GM23338 (cell line): Measurements from ENCODE around the gene DCTN2. TPM values are rescaled to one million over a fixed set of nuclear protein-coding genes. Genes with fewer than 3 reads are reported as not detected.
"Not testable (repeated sequence)": the region's sequence is repeated elsewhere in the genome, so short reads cannot be mapped to it uniquely, and the experiment has no call there.

ENCODE experiments used
- ATAC-seq: fragments of 200-7000 bp; cut with Tn5 transposase; 3 replicates; pipeline ENCODE4 v1.9.1; 2020
- DNase-seq: peaks from one replicate; pipeline ENCODE4 v3.0.0-alpha.2; 2015; ENCODE audit warnings: low spot score
- H2AFZ ChIP-seq: fragments of 200-600 bp; sonication (generic); 2 replicates; pipeline ENCODE4 v1.8.0; 2016; ENCODE audit warnings: antibody characterized with exemption, mild to moderate bottlenecking, moderate library complexity
- H3F3A ChIP-seq: fragments of 200-600 bp; sonication (generic); replicated peaks from 2 replicates; pipeline ENCODE4 v1.8.0; 2017; ENCODE audit warnings: antibody characterized with exemption, mixed run types, low read depth
- H3K27ac ChIP-seq: fragments of 200-600 bp; sonication (generic); 2 replicates; pipeline ENCODE4 v1.6.1; 2016; ENCODE audit warnings: low read depth
- H3K27me3 ChIP-seq: fragments of 200-600 bp; sonication (generic); 2 replicates; pipeline ENCODE4 v1.8.0; 2016; ENCODE audit warnings: mild to moderate bottlenecking, mixed run types, moderate library complexity; ENCODE audit not compliant: insufficient read depth
- H3K36me3 ChIP-seq: fragments of 200-600 bp; sonication (generic); 2 replicates; pipeline ENCODE4 v1.8.0; 2016; ENCODE audit warnings: mild to moderate bottlenecking; ENCODE audit not compliant: insufficient read depth
- H3K4me1 ChIP-seq: fragments of 200-600 bp; sonication (generic); 2 replicates; pipeline ENCODE4 v1.8.0; 2016; ENCODE audit warnings: mild to moderate bottlenecking, moderate library complexity; ENCODE audit not compliant: insufficient read depth
- H3K4me2 ChIP-seq: fragments of 200-600 bp; sonication (generic); 2 replicates; pipeline ENCODE4 v1.7.1; 2017; ENCODE audit warnings: mixed run types
- H3K4me3 ChIP-seq: fragments of 200-600 bp; sonication (generic); 2 replicates; pipeline ENCODE4 v1.6.1; 2016; ENCODE audit warnings: mixed run types
- H3K79me2 ChIP-seq: fragments of 200-600 bp; sonication (generic); replicated peaks from 2 replicates; pipeline ENCODE4 v1.8.0; 2017; ENCODE audit warnings: mild to moderate bottlenecking; ENCODE audit not compliant: insufficient read depth
- H3K9me2 ChIP-seq: fragments of 200-600 bp; sonication (generic); 2 replicates; pipeline ENCODE4 v1.8.0; 2017; ENCODE audit not compliant: insufficient read depth
- H4K20me1 ChIP-seq: fragments of 200-600 bp; sonication (generic); replicated peaks from 2 replicates; pipeline ENCODE4 v1.8.0; 2017; ENCODE audit warnings: mild to moderate bottlenecking; ENCODE audit not compliant: insufficient read depth
- H3K27ac Mint-ChIP-seq: 2 replicates; pipeline ENCODE4 v1.8.0; 2020; ENCODE audit warnings: inconsistent platforms, mild to moderate bottlenecking, moderate library complexity, mixed read lengths
- H3K27me3 Mint-ChIP-seq: 3 replicates; pipeline ENCODE4 v1.8.0; 2022; ENCODE audit warnings: low read depth, mild to moderate bottlenecking, moderate library complexity, mixed read lengths, inconsistent platforms; ENCODE audit not compliant: insufficient read depth, poor library complexity
- H3K36me3 Mint-ChIP-seq: 3 replicates; pipeline ENCODE4 v1.8.0; 2021; ENCODE audit warnings: low read depth, mild to moderate bottlenecking, inconsistent platforms, moderate library complexity, mixed read lengths
- H3K4me1 Mint-ChIP-seq: 3 replicates; pipeline ENCODE4 v1.8.0; 2020; ENCODE audit warnings: mild to moderate bottlenecking, inconsistent platforms, mixed read lengths
- H3K4me3 Mint-ChIP-seq: 3 replicates; pipeline ENCODE4 v1.8.0; 2021; ENCODE audit warnings: moderate library complexity, mild to moderate bottlenecking, inconsistent platforms, mixed read lengths
- H3K9me3 Mint-ChIP-seq: 3 replicates; pipeline ENCODE4 v1.8.0; 2020; ENCODE audit warnings: moderate library complexity, mild to moderate bottlenecking, inconsistent platforms, mixed read lengths
- CREB1 ChIP-seq: fragments of 250-450 bp; sonication (Bioruptor Pico); IDR thresholded peaks from 2 replicates; pipeline ENCODE4 v1.5.0; 2020; ENCODE audit warnings: low read depth, mild to moderate bottlenecking, moderate library complexity
- CTCF ChIP-seq, 2 experiments: fragments of 200-600 bp in 1 of 2; sonication (generic) in 1 of 2; conservative IDR thresholded peaks; 2 replicates each; pipeline versions ENCODE4 v1.5.1 to v1.6.1; 2016 to 2017; ENCODE audit warnings: antibody characterized with exemption in 2 of 2, low read depth in 2 of 2, mild to moderate bottlenecking in 2 of 2, moderate library complexity in 1 of 2
- ETS1 ChIP-seq: IDR thresholded peaks from 2 replicates; pipeline ENCODE4 v1.6.1; 2016; ENCODE audit warnings: antibody characterized with exemption
- EZH2 ChIP-seq: fragments of 200-600 bp; sonication (generic); IDR thresholded peaks from one replicate; pipeline ENCODE4 v1.8.0; 2017; ENCODE audit warnings: antibody characterized with exemption, mild to moderate bottlenecking, low read depth; ENCODE audit not compliant: unreplicated experiment
- EZH2phosphoT487 ChIP-seq: fragments of 200-600 bp; sonication (generic); IDR thresholded peaks from one replicate; pipeline ENCODE4 v1.8.1; 2018; ENCODE audit warnings: antibody characterized with exemption; ENCODE audit not compliant: unreplicated experiment
- JUNB ChIP-seq: IDR thresholded peaks from one replicate; pipeline ENCODE4 v1.6.1; 2016; ENCODE audit warnings: antibody characterized with exemption; ENCODE audit not compliant: unreplicated experiment
- NANOG ChIP-seq: IDR thresholded peaks from 2 replicates; pipeline ENCODE4 v1.6.1; 2016; ENCODE audit warnings: antibody characterized with exemption, borderline replicate concordance
- POLR2AphosphoS5 ChIP-seq: IDR thresholded peaks from 2 replicates; pipeline ENCODE4 v1.6.1; 2016; ENCODE audit warnings: antibody characterized with exemption, low read depth
- STAT1 ChIP-seq: IDR thresholded peaks from one replicate; pipeline ENCODE4 v1.6.1; 2016; ENCODE audit warnings: antibody characterized with exemption; ENCODE audit not compliant: unreplicated experiment
- ZNF114 ChIP-seq: fragments of 250-450 bp; sonication (Bioruptor Pico); IDR thresholded peaks from 2 replicates; pipeline ENCODE4 v1.5.0; 2020; ENCODE audit warnings: mild to moderate bottlenecking, moderate library complexity
- ZNF331 ChIP-seq: fragments of 250-450 bp; sonication (Bioruptor Pico); IDR thresholded peaks from 2 replicates; pipeline ENCODE4 v1.5.0; 2020; ENCODE audit warnings: low read depth, mild to moderate bottlenecking, moderate library complexity
- ZNF462 ChIP-seq: fragments of 250-450 bp; sonication (Bioruptor Pico); IDR thresholded peaks from 2 replicates; pipeline ENCODE4 v1.5.0; 2020; ENCODE audit warnings: mild to moderate bottlenecking, moderate library complexity
- polyA plus RNA-seq: library from polyadenylated mRNA; unstranded; fragments of >200 nt; fragmentation: Nextera tagmentation; extraction: Ambion mirVana; gene quantifications from 2 replicates; pipeline ENCODE4 v1.2.1, GENCODE V29; 2016
- total RNA-seq: library from RNA; depleted of rRNA; stranded (reverse); fragments of >200 nt; shearing (Covaris generic); gene quantifications from 2 replicates; pipeline ENCODE4 v1.2.3, GENCODE V29; 2014

The DCTN2 gene
- total and polyA plus RNA-seq, 2 experiments from 2014 or later: 56.1 to 157 TPM

GRCh38 chr12:57570438-57570837, 23.4 kb upstream of the DCTN2 start:
- H3K27me3 ChIP-seq, H3K27me3 Mint-ChIP-seq, H3K4me1 Mint-ChIP-seq, H3K4me3 ChIP-seq, ATAC-seq, H2AFZ ChIP-seq, H3K4me1 ChIP-seq, H3K4me2 ChIP-seq, H3K27ac Mint-ChIP-seq, H4K20me1 ChIP-seq, H3K27ac ChIP-seq, H3K9me3 Mint-ChIP-seq, H3K4me3 Mint-ChIP-seq, H3K79me2 ChIP-seq, H3F3A ChIP-seq, DNase-seq, H3K9me2 ChIP-seq: not testable (repeated sequence)
- peaks cover 13% of the 10 kb centered on the region for H3K36me3 ChIP-seq
- H3K36me3 Mint-ChIP-seq: peaks cover 57% of the 10 kb centered on the region

- Histone ChIP-seq H3K4me2 (no peak overlapping the region), H3K27ac (no peak overlapping the region), H3K4me1 (no peaks in the 10 kb centered on the region), H3K36me3 (peaks cover 13% of the 10 kb centered on the region), H4K20me1 (peaks cover 3% of the 10 kb centered on the region; the same call in 1 of the 2 replicates), H3K79me2 (no peaks in the 10 kb centered on the region), H2AFZ (no peak overlapping the region), H3F3A (no peaks in the 10 kb centered on the region; the same call in 1 of the 2 replicates), H3K4me3 (no peak overlapping the region), H3K9me2 (no peaks in the 10 kb centered on the region), H3K27me3 (no peaks in the 10 kb centered on the region)
- Mint-ChIP-seq H3K4me1 (no peaks in the 10 kb centered on the region), H3K27me3 (no peaks in the 10 kb centered on the region), H3K36me3 (peaks cover 51% of the 10 kb centered on the region), H3K9me3 (no peaks in the 10 kb centered on the region), H3K4me3 (no peak overlapping the region), H3K27ac (no peak overlapping the region)
- DNase-seq (no peak), ATAC-seq (no peak)
- TF ChIP-seq CREB1 (CRISPR knock-in tag) (no peak), ZNF114 (CRISPR knock-in tag) (no peak), EZH2 (no peak), NANOG (no peak), ZNF331 (CRISPR knock-in tag) (no peak), JUNB (no peak), ZNF462 (CRISPR knock-in tag) (no peak), ETS1 (no peak), STAT1 (no peak), CTCF (conservative IDR thresholded peaks at IDR 0.05; ENCODE audit: low read depth in 2 of 2) (no peak), POLR2AphosphoS5 (no peak), EZH2phosphoT487 (no peak)
These were observed 22.9 kb upstream of the DCTN2 start for GRCh38 chr12:57569858-57570257.
